Vagina (tissue), 2 donors: Measurements from ENCODE around the gene LPAR1. TPM values are rescaled to one million over a fixed set of nuclear protein-coding genes. Genes with fewer than 3 reads are reported as not detected.

ENCODE experiments used
- DNase-seq, 2 donors: peaks; one replicate each; pipeline ENCODE4 v3.0.0-alpha.2; 2017; ENCODE audit errors: extremely low spot score in 2 of 2
- H3K27ac ChIP-seq: fragments of 200-600 bp; sonication (generic); one replicate; pipeline ENCODE4 v1.5.1; 2019
- H3K27me3 ChIP-seq: fragments of 200-600 bp; sonication (generic); one replicate; pipeline ENCODE4 v1.5.1; 2019
- H3K36me3 ChIP-seq, 2 donors: fragments of 200-600 bp; sonication (generic); one replicate each; pipeline ENCODE4 v1.5.1; 2017 to 2019
- H3K4me1 ChIP-seq: fragments of 200-600 bp; sonication (generic); one replicate; pipeline ENCODE4 v1.5.1; 2019
- H3K4me3 ChIP-seq, 2 donors: fragments of 200-600 bp; sonication (generic); 1 replicate in 1 of 2; 2 replicates in 1 of 2; pipeline ENCODE4 v1.5.1; 2016 to 2019
- H3K9me3 ChIP-seq: fragments of 200-600 bp; sonication (generic); one replicate; pipeline ENCODE4 v1.5.1; 2019
- CTCF ChIP-seq, 3 experiments: fragments of 450-650 bp in 2 of 3; fragments of 200-600 bp in 1 of 3; sonication (generic) in 1 of 3; IDR thresholded peaks; one replicate each; pipeline ENCODE4 v1.5.1; 2017 to 2019; ENCODE audit warnings: antibody characterized with exemption in 3 of 3, mild to moderate bottlenecking in 2 of 3, moderate library complexity in 2 of 3
- POLR2A ChIP-seq, 2 donors: fragments of 450-650 bp; IDR thresholded peaks; one replicate each; pipeline ENCODE4 v1.6.1; 2017; ENCODE audit warnings: antibody characterized with exemption in 2 of 2, mild to moderate bottlenecking in 2 of 2, moderate library complexity in 2 of 2
- POLR2AphosphoS5 ChIP-seq, 2 donors: sonication (generic); formaldehyde crosslinking; IDR thresholded peaks; one replicate each; pipeline ENCODE4 v1.9.0; 2017; ENCODE audit warnings: antibody characterized with exemption in 2 of 2, mild to moderate bottlenecking in 2 of 2, low read depth in 1 of 2; ENCODE audit not compliant: insufficient read depth in 1 of 2
- intact Hi-C: fragments of 100-400 bp; cut with DNase I; formaldehyde crosslinking; loops from one replicate; pipeline ENCODE4 v1.15.1; 2023
- total RNA-seq: library from RNA; depleted of rRNA; stranded (reverse); fragments of >200 nt; gene quantifications from one replicate; pipeline ENCODE4 v1.2.3, GENCODE V29; 2016

Gene LPAR1
- total RNA-seq, 1 donor from 2014 or later, result 83.0 TPM

- no peak for DNase-seq
- TF ChIP-seq POLR2AphosphoS5 (IDR thresholded peaks at IDR 0.05; ENCODE audit: insufficient read depth in 1 of 2, low read depth in 1 of 2), result no peak
- intact Hi-C loops, result no loop called here
- H3K9me3 ChIP-seq, result no peaks in the 10 kb centered on the region
- H3K36me3 ChIP-seq, result no peaks in the 10 kb centered on the region
- no peaks in the 10 kb centered on the region for H3K4me1 ChIP-seq
- H3K27me3 ChIP-seq, result no peaks in the 10 kb centered on the region
- H3K27ac ChIP-seq, result no peak overlapping the region
- H3K4me3 ChIP-seq, result no peak overlapping the region
Measured at GRCh38 chr9:110842986-110843385, 195.3 kb downstream of the LPAR1 start.

- no peaks in the 10 kb centered on the region for H3K9me3 ChIP-seq
- no peaks in the 10 kb centered on the region for H3K36me3 ChIP-seq
- intact Hi-C loops, result no loop called here
- no peak overlapping the region for H3K27ac ChIP-seq
- H3K4me1 ChIP-seq, result no peaks in the 10 kb centered on the region
- no peak for DNase-seq
- no peak overlapping the region for H3K4me3 ChIP-seq
- no peak for TF ChIP-seq CTCF (IDR thresholded peaks at IDR 0.05)
- H3K27me3 ChIP-seq, result no peaks in the 10 kb centered on the region
Measured at GRCh38 chr9:110842169-110842568, 196.1 kb downstream of the LPAR1 start.

GRCh38 chr9:110837401-110838005, 200.8 kb downstream of the LPAR1 start:
- no peaks in the 10 kb centered on the region for H3K4me1 ChIP-seq
- intact Hi-C loops, result no loop called here
- no peak for TF ChIP-seq POLR2AphosphoS5 (IDR thresholded peaks at IDR 0.05; ENCODE audit: insufficient read depth in 1 of 2, low read depth in 1 of 2)
- no peak for TF ChIP-seq CTCF (IDR thresholded peaks at IDR 0.05)
- TF ChIP-seq POLR2A (IDR thresholded peaks at IDR 0.05), result no peak
- H3K27me3 ChIP-seq, result no peaks in the 10 kb centered on the region
- no peak for DNase-seq
- no peak overlapping the region for H3K4me3 ChIP-seq
- no peak overlapping the region for H3K27ac ChIP-seq
- no peaks in the 10 kb centered on the region for H3K9me3 ChIP-seq
- H3K36me3 ChIP-seq, result no peaks in the 10 kb centered on the region

- intact Hi-C loops, result no loop called here
- Histone ChIP-seq H3K9me3 (no peaks in the 10 kb centered on the region), H3K27ac (no peak overlapping the region), H3K27me3 (no peaks in the 10 kb centered on the region), H3K36me3 (no peaks in the 10 kb centered on the region), H3K4me1 (no peaks in the 10 kb centered on the region), H3K4me3 (no peak overlapping the region)
- TF ChIP-seq CTCF (IDR thresholded peaks at IDR 0.05) (no peak), POLR2AphosphoS5 (IDR thresholded peaks at IDR 0.05; ENCODE audit: insufficient read depth in 1 of 2, low read depth in 1 of 2) (no peak), POLR2A (IDR thresholded peaks at IDR 0.05) (no peak)
- DNase-seq, result no peak
Measured at GRCh38 chr9:110835859-110836271, 202.4 kb downstream of the LPAR1 start.

GRCh38 chr9:110835404-110835803, 202.9 kb downstream of the LPAR1 start:
- Histone ChIP-seq H3K9me3 (no peaks in the 10 kb centered on the region), H3K4me1 (no peaks in the 10 kb centered on the region), H3K4me3 (no peak overlapping the region), H3K36me3 (no peaks in the 10 kb centered on the region), H3K27ac (no peak overlapping the region), H3K27me3 (no peaks in the 10 kb centered on the region)
- no peak for DNase-seq
- TF ChIP-seq POLR2A (IDR thresholded peaks at IDR 0.05) (no peak), POLR2AphosphoS5 (IDR thresholded peaks at IDR 0.05; ENCODE audit: insufficient read depth in 1 of 2, low read depth in 1 of 2) (no peak), CTCF (IDR thresholded peaks at IDR 0.05) (no peak)
- intact Hi-C loops, result no loop called here
